LNCaP clone FGC (cell line): ENCODE measurements around the gene DCAKD.

Experiments
- DNase-seq: peaks from one replicate; pipeline ENCODE4 v3.0.0-alpha.2; 2011; ENCODE audit warnings: low read depth
- H3K4me3 ChIP-seq: 2 replicates; pipeline ENCODE4 v1.5.1; 2011; ENCODE audit warnings: mild to moderate bottlenecking, low read depth, low read length, control low read depth
- CTCF ChIP-seq: IDR thresholded peaks from 2 replicates; pipeline ENCODE4 v1.5.1; 2012; ENCODE audit warnings: mild to moderate bottlenecking; ENCODE audit not compliant: control insufficient read depth, insufficient read depth; ENCODE audit errors: extremely low read depth

Gene DCAKD

GRCh38 chr17:45051060-45051719, at the start of gene DCAKD:
Gene DCAKD (minus strand): TSS chr17:45051632. CDS start chr17:45034885, 16,747 bp downstream.
- peak within 1 kb of the TSS; percentile 80 for H3K4me3 ChIP-seq
- TF ChIP-seq CTCF, result no peak
- peak; percentile 81 for DNase-seq

GRCh38 chr17:45098869-45099616, 47.6 kb upstream of the DCAKD start:
- peak; percentile 94 for TF ChIP-seq CTCF
- no peak for DNase-seq
- H3K4me3 ChIP-seq, result no peak overlapping the region

GRCh38 chr17:45098081-45098868, 46.8 kb upstream of the DCAKD start:
- no peak for TF ChIP-seq CTCF
- no peak for DNase-seq
- H3K4me3 ChIP-seq, result no peak overlapping the region

- no peak for DNase-seq
- no peak for TF ChIP-seq CTCF
- H3K4me3 ChIP-seq, result no peak overlapping the region
These were observed 45.5 kb upstream of the DCAKD start for GRCh38 chr17:45096926-45097325.

- no peak for DNase-seq
- no peak overlapping the region for H3K4me3 ChIP-seq
- TF ChIP-seq CTCF, result peak; percentile 41
These were observed 44.7 kb upstream of the DCAKD start for GRCh38 chr17:45096141-45096540.

- TF ChIP-seq CTCF, result no peak
- DNase-seq, result no peak
- no peak overlapping the region for H3K4me3 ChIP-seq
These were observed 42.1 kb upstream of the DCAKD start for GRCh38 chr17:45093444-45094110.
